Loucy (cell line): ENCODE data around the gene CAPN7.

Experiments
- H2AFZ ChIP-seq: fragments of 200-600 bp; sonication (generic); 2 replicates; pipeline ENCODE4 v1.6.0; 2016; ENCODE audit warnings: antibody characterized with exemption, mild to moderate bottlenecking, low read length, moderate library complexity
- H3F3A ChIP-seq: fragments of 200-600 bp; 2 replicates; pipeline ENCODE4 v1.6.0; 2016; ENCODE audit warnings: antibody characterized with exemption, low read depth, mild to moderate bottlenecking
- H3K27me3 ChIP-seq: fragments of 200-600 bp; sonication (generic); 2 replicates; pipeline ENCODE4 v1.6.1; 2014; ENCODE audit warnings: low read length, mild to moderate bottlenecking; ENCODE audit not compliant: insufficient read depth, poor library complexity, severe bottlenecking
- H3K36me3 ChIP-seq: fragments of 200-600 bp; sonication (generic); 2 replicates; pipeline ENCODE4 v1.6.1; 2016; ENCODE audit warnings: low read length; ENCODE audit not compliant: insufficient read depth
- H3K4me1 ChIP-seq: fragments of 200-600 bp; sonication (generic); 2 replicates; pipeline ENCODE4 v1.5.1; 2014; ENCODE audit warnings: low read length, mild to moderate bottlenecking; ENCODE audit not compliant: insufficient read depth, poor library complexity, severe bottlenecking
- H3K4me2 ChIP-seq: fragments of 200-600 bp; sonication (generic); 2 replicates; pipeline ENCODE4 v1.6.0; 2014; ENCODE audit warnings: antibody characterized with exemption, low read length, low read depth, mild to moderate bottlenecking; ENCODE audit not compliant: poor library complexity, severe bottlenecking
- H3K4me3 ChIP-seq: fragments of 200-600 bp; sonication (generic); 2 replicates; pipeline ENCODE4 v1.5.1; 2014; ENCODE audit warnings: low read length, mild to moderate bottlenecking, mixed read lengths; ENCODE audit not compliant: poor library complexity, severe bottlenecking
- H3K79me2 ChIP-seq: fragments of 200-600 bp; sonication (generic); 2 replicates; pipeline ENCODE4 v1.6.1; 2014; ENCODE audit warnings: low read length; ENCODE audit not compliant: insufficient read depth
- H3K9ac ChIP-seq: fragments of 200-600 bp; sonication (generic); 2 replicates; pipeline ENCODE4 v1.6.0; 2014; ENCODE audit warnings: mild to moderate bottlenecking, low read depth, low read length, moderate library complexity; ENCODE audit not compliant: poor library complexity, severe bottlenecking
- H3K9me2 ChIP-seq: fragments of 200-600 bp; sonication (generic); replicated peaks from 2 replicates; pipeline ENCODE4 v1.6.1; 2016; ENCODE audit warnings: low read depth, low read length, mixed read lengths
- H3K9me3 ChIP-seq: fragments of 200-600 bp; sonication (generic); 2 replicates; pipeline ENCODE4 v1.6.1; 2014; ENCODE audit warnings: mild to moderate bottlenecking, antibody characterized with exemption, low read length, low read depth; ENCODE audit not compliant: insufficient read depth
- H4K20me1 ChIP-seq: fragments of 200-600 bp; sonication (generic); 2 replicates; pipeline ENCODE4 v1.6.0; 2014; ENCODE audit warnings: antibody characterized with exemption, low read length, mild to moderate bottlenecking; ENCODE audit not compliant: insufficient read depth, poor library complexity, severe bottlenecking
- EZH2phosphoT487 ChIP-seq: fragments of 200-600 bp; IDR thresholded peaks from 2 replicates; pipeline ENCODE4 v1.6.1; 2018; ENCODE audit warnings: antibody characterized with exemption, mild to moderate bottlenecking, moderate library complexity, borderline replicate concordance
- TF ChIP-seq, protein P1 (sequence below): fragments of 200-600 bp; sonication (generic); conservative IDR thresholded peaks from 2 replicates; pipeline ENCODE4 v1.5.1; 2014; ENCODE audit warnings: mild to moderate bottlenecking, antibody characterized with exemption, low read length

CAPN7 gene

DNA sequence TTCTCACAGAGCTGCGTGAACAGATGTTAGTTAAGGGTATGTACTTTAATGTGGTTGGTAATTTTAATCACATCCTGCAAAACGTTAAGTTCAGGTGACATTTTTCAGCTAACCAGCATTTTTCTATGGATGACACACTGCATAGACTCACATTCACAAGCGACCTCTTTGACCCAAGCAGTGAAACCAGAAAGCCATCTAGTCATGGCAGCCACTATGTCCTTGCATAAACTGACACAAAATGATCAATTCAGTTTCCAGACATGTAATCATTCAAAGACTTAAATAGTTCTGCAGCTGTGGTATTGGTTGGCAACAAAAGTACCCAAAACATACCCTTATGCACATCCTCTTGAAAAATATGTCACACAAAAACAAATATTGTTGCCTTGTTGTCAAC, 7.4 kb upstream of the CAPN7 start:
- H3K36me3 ChIP-seq: no peaks in the 10 kb centered on the region
- H3K27me3 ChIP-seq: no peaks in the 10 kb centered on the region
- H3K4me1 ChIP-seq: no peaks in the 10 kb centered on the region
- no peak overlapping the region for H3K9ac ChIP-seq
- no peaks in the 10 kb centered on the region for H4K20me1 ChIP-seq
- TF ChIP-seq, protein P1, sequence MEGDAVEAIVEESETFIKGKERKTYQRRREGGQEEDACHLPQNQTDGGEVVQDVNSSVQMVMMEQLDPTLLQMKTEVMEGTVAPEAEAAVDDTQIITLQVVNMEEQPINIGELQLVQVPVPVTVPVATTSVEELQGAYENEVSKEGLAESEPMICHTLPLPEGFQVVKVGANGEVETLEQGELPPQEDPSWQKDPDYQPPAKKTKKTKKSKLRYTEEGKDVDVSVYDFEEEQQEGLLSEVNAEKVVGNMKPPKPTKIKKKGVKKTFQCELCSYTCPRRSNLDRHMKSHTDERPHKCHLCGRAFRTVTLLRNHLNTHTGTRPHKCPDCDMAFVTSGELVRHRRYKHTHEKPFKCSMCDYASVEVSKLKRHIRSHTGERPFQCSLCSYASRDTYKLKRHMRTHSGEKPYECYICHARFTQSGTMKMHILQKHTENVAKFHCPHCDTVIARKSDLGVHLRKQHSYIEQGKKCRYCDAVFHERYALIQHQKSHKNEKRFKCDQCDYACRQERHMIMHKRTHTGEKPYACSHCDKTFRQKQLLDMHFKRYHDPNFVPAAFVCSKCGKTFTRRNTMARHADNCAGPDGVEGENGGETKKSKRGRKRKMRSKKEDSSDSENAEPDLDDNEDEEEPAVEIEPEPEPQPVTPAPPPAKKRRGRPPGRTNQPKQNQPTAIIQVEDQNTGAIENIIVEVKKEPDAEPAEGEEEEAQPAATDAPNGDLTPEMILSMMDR: no peak
- no peak for TF ChIP-seq EZH2phosphoT487
- H3K4me3 ChIP-seq: no peak overlapping the region
- H3K4me2 ChIP-seq: no peak overlapping the region
- H2AFZ ChIP-seq: no peak overlapping the region
- H3F3A ChIP-seq: no peaks in the 10 kb centered on the region
- H3K9me2 ChIP-seq: no peaks in the 10 kb centered on the region
- H3K9me3 ChIP-seq: no peaks in the 10 kb centered on the region
- no peaks in the 10 kb centered on the region for H3K79me2 ChIP-seq

DNA sequence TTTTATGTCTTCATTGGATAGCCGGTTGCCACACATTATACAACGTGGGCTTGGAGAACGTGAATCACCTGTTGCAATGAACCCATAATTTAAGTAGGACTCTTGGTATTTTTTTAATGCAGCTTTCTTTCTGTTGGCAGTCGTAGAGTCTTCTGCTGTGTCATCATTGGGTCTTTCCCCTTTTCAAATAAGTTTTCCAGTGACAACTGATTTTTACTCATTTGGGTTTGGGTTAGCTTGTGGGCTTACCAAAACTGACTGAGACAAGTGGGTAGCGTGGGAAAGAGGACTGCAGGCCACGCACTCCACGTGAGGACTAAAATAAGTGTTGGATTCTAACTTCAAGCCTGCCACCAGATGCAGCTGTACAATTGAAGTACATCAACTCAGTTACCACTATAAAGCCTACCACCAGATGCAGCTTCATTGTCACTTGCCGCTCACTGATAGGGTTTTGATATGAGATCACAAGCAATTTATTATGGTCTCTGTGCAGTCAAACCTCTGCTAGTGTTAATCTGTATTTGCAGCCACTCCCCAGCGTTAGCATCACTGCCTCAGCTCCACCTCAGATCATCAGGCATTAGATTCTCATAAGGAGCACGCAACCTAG, 6.4 kb upstream of the CAPN7 start:
- Histone ChIP-seq H3K9me2 (no peaks in the 10 kb centered on the region), H4K20me1 (no peaks in the 10 kb centered on the region), H3K79me2 (no peaks in the 10 kb centered on the region), H3K9ac (no peak overlapping the region), H3K36me3 (no peaks in the 10 kb centered on the region), H3K27me3 (no peaks in the 10 kb centered on the region), H2AFZ (no peak overlapping the region), H3K4me2 (no peak overlapping the region), H3K9me3 (no peaks in the 10 kb centered on the region), H3K4me3 (no peak overlapping the region), H3K4me1 (peaks cover under 1% of the 10 kb centered on the region), H3F3A (0 out of 2 replicates have a peak, but pooled peaks cover 2% of the 10 kb centered on the region)
- TF ChIP-seq, protein P1: no peak
- TF ChIP-seq EZH2phosphoT487: no peak

DNA sequence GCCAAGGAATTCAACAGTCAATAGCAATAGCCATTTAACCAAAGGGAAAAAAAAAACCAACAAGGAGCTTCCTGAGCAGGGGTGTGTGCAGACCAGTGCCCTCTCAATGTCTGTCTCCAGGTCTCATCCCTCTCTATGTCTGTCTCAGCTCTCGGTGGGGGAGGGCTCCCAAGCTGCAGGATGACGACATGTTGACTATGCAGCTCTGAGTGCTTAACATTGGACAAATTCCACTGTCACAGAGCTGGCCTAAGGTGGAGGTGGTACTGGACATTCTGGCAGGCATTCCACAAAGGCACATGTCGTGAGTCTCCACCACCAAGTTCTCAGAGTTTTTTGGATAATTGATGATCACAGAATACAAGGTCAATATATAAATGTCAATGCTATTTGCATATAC, 2.0 kb upstream of the CAPN7 start:
- Histone ChIP-seq H2AFZ (no peak overlapping the region), H3K4me1 (peaks cover 32% of the 10 kb centered on the region)
- TF ChIP-seq EZH2phosphoT487: no peak
- TF ChIP-seq, protein P1: no peak

More for the DNA sequence above, 2.0 kb upstream of the CAPN7 start:
- H3K9me2 ChIP-seq: no peaks in the 10 kb centered on the region
- H3F3A ChIP-seq: 0 out of 2 replicates have a peak, but pooled peaks cover 3% of the 10 kb centered on the region
- no peak overlapping the region for H3K4me3 ChIP-seq
- H3K9ac ChIP-seq: no peak overlapping the region
- H4K20me1 ChIP-seq: peaks cover 26% of the 10 kb centered on the region
- H3K79me2 ChIP-seq: peaks cover 29% of the 10 kb centered on the region
- H3K36me3 ChIP-seq: no peaks in the 10 kb centered on the region
- H3K4me2 ChIP-seq: no peak overlapping the region
- H3K27me3 ChIP-seq: no peaks in the 10 kb centered on the region
- no peaks in the 10 kb centered on the region for H3K9me3 ChIP-seq
